HG03457 (cell line): ENCODE measurements around the gene KIRREL3.
"Not testable (repeated sequence)": the region's sequence is repeated elsewhere in the genome, so short reads cannot be mapped to it uniquely, and the experiment has no call there.

Experiments used
- ATAC-seq: cut with Tn5 transposase; IDR thresholded peaks from one replicate; pipeline ENCODE4 v1.9.1; 2021; ENCODE audit warnings: moderate number of reproducible peaks; ENCODE audit not compliant: unreplicated experiment

KIRREL3 gene

DNA sequence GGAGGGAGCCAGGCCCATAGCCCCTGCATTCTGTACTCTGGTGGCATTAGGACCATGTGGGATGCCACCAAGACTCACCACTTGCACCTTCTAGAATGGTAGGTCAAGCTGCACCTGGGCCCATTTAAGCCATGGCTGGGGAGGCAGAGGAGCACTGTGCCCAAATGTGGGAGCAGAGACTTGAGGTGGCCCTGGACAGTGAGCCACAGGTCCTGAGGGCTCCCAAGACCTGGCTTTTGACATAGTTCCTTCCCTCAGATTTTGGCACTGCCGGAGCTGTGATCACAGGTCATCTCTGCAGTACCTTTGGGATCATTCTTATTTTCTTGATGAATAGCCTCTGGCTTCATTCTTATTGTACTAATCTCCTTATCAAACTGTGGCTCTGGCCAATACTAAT is 601.8 kb downstream of the KIRREL3 start:
- no peak for ATAC-seq

DNA sequence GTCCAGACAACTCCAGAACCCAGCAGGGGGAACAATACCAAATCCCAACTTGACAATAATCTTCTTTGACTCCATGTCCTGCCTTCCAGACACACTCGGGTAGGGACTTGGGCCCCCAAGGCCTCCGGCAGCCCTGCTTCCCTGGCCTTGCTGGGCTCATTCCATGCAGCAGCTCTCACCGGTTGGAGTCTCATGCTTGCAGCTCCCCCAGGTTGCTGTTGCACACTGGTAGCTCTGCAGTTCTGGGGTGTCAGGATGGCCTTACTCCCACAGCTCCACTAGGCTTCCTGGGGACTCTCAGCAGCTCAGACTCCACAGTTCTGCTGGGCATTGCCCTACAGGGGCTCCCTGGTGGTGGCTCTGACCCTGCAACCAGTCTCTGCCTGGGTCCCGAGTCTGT is 602.3 kb downstream of the KIRREL3 start:
- no peak for ATAC-seq

GRCh38 chr11:126396965-126397364 is 603.6 kb downstream of the KIRREL3 start:
- ATAC-seq, result no peak

- not testable (repeated sequence) for ATAC-seq
Observed at GRCh38 chr11:126396266-126396665, 604.3 kb downstream of the KIRREL3 start.

- ATAC-seq, result not testable (repeated sequence)
Observed at GRCh38 chr11:126395784-126396183, 604.8 kb downstream of the KIRREL3 start.

- not testable (repeated sequence) for ATAC-seq
Observed at GRCh38 chr11:126394634-126395072, 605.9 kb downstream of the KIRREL3 start.

DNA sequence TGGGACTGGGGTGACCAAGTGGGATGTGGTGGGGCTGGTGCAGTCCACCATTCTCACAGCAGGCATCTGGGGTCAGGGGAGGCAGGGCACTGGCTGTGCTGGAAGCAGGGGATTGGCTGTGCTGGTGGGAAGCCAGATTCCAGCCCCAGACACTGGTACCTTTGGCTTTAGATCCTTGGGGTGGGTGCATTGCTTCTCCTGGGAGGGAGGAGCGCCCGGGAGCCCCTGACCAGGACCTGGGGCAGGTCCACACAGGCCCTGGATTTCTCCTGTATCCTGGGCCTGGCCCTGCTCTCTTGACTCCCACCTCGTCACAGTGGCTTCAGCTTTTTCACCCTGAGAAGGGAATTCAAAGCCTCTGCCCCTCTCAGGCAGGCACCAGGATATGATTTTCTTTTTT is 606.5 kb downstream of the KIRREL3 start:
- ATAC-seq, result no peak

- ATAC-seq, result no peak
Observed at GRCh38 chr11:126393143-126393542, 607.4 kb downstream of the KIRREL3 start.

DNA sequence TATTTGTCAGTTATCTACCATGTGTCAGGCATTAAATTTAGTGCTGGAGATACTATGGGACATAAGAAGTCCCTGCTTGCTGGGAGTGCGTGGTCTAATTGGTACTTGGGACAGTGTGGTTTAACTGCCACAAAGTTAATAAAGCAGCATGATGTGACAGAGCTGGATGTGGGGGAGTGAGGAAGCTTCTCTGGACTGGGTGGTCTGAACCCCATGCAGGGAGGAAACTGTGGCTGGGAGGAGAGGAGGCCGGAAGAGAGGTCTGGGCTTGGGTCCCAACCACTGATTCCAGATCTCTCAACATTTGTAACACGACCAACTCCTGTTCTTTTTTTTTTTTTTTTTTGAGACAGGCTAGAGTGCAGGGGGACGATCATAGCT is 607.9 kb downstream of the KIRREL3 start:
- ATAC-seq, result no peak

DNA sequence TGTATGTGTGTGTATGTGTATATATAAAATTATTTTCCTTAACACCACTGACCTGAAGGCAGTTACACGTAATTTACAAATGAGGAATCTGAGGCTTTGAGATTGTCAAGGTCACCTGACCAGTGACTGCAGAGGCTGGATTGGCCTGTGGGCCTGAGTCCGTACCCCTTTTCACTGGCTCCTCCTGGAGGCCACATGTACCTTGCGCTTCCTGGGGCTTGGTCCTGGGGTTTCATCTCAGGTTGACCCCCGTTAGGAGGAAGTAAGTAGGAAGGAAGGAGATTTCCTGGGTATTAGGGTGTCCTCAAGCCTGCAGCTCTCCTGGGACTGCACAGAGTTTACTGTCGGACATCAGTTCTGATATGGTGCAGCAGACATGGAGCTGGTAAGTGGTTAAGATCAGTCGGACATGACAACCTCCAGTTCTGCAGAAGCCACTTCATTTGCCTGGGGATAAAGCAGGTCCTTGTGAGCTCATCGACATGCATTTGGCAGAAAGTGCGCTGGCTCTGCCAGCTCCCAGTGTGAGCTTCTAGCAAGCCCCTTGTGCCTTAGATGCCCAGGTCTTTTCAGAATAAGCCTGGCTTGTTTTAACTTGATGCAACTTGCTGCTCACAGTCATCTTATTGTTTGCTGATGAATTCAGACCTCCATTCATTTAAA is 608.5 kb downstream of the KIRREL3 start:
- ATAC-seq, result no peak

- no peak for ATAC-seq
Observed at GRCh38 chr11:126391286-126391954, 609.1 kb downstream of the KIRREL3 start.

GRCh38 chr11:126390272-126390867 is 610.2 kb downstream of the KIRREL3 start:
- ATAC-seq, result no peak

- no peak for ATAC-seq
Observed at GRCh38 chr11:126387857-126388256, 612.7 kb downstream of the KIRREL3 start.

- not testable (repeated sequence) for ATAC-seq
Observed at GRCh38 chr11:126386729-126387071, 613.9 kb downstream of the KIRREL3 start.

GRCh38 chr11:126385991-126386728 is 614.4 kb downstream of the KIRREL3 start:
- no peak for ATAC-seq

- ATAC-seq, result no peak
Observed at GRCh38 chr11:126384449-126385070, 616.0 kb downstream of the KIRREL3 start.

- no peak for ATAC-seq
Observed at GRCh38 chr11:126383339-126384335, 616.9 kb downstream of the KIRREL3 start.

DNA sequence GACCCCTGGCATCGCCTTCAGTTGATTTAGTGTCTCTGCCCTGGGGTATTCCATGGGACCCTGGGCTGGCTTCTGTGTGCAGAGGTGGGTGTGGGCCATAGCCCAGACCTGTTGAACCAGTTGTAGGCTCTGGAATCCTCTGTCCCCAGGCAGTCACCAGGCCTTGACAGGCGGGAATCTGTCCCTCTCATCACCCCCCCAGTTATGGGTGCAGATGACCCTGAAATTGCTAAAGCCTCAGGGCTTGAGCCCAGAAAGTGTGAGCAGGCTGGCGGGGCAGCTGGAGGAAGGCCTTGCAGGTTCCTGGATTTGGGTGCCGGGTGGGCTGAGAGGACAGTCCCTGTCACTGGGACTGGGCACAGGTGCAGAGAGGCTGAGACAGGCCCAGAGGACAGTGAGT is 617.9 kb downstream of the KIRREL3 start:
- not testable (repeated sequence) for ATAC-seq

DNA sequence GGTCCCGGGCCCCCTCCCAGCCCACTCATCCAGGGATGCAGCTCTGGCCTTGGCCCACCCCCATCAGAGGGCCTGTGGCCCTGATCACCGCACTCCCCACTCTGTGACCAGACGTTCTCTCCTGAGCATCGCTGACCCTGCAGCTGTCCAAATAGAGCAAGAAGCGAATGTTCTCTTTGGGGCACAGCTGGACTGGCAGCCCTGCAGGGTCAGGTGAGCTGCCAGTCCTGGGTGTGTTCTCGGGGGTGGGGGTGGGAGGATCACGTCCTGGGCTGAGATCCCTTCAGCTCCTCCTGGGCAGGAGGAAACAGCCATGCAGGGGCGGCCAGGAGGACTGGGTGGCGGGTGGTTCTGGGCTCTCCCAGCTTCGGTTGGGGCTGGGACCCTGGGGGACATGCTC is 618.6 kb downstream of the KIRREL3 start:
- not testable (repeated sequence) for ATAC-seq

DNA sequence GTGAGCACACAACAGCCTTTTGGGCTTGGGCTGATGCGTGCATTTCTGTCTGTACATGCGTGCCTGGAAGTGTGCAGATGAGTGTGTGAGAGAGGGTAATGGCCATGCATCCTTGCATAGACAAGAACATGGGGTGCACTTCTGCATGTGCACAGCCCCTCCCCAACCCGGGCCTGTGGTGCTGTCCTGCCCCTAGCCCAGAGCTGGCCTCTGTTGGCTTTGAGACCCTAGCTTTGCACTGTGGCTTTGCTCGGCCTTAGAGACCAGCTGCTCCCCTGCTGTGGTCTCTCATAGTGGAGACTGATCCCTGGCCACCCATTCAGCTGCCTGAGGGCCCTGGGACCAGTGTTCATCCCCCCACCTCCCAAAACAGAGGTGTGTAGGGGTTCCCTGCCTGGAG is 619.7 kb downstream of the KIRREL3 start:
- no peak for ATAC-seq
